Measurements from ENCODE around the gene MC1R.
"Not testable (repeated sequence)": the region's sequence is repeated elsewhere in the genome, so short reads cannot be mapped to it uniquely, and the experiment has no call there.

MC1R gene

DNA sequence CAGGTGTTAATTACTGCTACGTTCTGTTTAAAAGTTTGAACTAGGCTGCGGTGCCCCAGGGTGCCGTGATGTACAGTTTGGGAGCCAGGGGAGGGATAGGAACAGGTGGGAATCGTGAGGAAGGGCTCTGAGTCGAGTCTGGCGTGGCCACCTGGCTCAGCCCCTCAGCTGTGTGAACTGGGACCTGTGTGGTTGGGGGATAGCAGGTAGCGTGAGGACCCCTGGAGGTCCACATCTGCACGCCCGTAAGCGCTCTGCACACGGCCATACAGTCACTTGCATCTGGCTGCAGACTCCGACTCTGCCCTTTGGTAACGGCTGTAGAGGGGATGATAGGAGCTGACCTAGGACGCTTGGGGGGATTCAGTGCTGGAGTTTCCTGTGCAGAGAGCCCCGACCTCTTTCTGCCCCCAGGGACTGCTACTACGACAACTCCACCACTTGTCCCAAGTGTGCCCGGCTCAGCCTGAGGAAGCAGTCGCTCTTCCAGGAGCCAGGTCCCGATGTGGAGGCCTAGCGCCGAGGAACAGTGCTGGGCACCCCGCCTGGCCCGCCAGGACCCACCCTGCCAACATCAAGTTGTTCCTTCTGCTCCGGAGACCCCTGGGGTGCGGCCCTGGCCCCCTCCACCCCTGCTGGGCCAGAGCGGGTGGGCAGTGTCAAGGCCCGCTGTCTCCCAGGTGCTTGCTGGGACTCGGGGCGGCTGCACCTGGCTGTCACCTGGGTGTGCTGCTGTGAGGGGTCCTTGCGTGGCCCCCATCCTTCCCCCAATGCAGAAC lies 47.0 kb downstream of the MC1R start:
- no peak for DNase-seq

DNA sequence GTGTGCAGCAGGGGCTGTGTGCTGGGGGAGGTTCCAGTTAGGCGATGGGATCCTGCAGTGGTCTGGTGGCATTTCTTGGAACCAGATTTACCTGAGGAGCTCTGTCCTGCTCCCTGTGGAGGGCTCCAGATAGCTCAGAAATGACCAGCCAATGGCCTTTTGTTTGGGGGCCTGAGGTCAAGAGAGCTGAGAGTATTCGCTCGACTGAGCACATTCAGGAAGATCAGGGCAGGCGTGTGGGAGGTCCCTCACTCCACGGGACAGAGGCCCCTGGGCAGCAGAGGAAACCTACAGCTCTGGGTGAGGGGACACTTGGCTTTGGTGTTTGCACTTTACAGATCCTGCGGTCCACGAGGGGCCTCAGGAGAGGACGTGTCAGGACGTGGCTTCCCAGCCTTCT lies 48.1 kb downstream of the MC1R start:
- DNase-seq, result no peak

DNA sequence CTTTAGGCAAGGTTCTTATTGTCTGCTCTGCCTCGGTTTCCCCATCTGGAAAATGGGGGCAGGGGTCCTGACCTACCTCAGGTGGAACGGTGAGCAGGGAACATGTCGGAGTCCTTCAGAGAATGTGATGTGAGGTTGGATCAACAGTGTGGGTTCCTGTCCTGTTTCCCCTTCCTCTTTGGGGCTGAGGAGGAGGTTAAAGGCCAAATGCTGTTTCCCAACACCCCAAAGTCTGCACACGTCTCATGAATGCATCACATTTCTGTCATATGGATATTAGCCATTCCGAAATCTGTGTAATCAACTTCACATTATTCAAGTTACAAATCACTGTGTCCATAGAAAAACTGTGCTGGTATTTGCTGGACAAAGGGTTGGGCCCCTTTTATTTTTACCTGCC lies 48.8 kb downstream of the MC1R start:
- DNase-seq, result peak; percentile 84

DNA sequence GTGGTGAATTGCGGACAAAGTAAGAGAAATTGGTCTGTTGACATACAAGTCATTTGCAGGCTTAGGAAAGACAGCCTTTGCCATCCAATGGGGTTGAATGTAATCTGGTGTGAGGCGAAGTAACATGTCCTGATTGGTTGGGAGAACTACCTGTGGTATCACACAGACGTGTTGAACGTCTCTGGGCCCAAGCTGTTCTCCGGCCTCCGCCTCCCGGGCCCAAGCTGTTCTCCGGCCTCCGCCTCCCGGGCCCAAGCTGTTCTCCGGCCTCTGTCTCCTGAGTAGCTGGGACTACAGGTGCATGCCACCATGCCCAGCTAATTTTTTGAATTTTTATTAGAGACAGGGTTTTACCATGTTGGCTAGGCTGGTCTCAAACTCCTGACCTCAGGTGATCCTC lies 49.4 kb downstream of the MC1R start:
- not testable (repeated sequence) for DNase-seq

DNA sequence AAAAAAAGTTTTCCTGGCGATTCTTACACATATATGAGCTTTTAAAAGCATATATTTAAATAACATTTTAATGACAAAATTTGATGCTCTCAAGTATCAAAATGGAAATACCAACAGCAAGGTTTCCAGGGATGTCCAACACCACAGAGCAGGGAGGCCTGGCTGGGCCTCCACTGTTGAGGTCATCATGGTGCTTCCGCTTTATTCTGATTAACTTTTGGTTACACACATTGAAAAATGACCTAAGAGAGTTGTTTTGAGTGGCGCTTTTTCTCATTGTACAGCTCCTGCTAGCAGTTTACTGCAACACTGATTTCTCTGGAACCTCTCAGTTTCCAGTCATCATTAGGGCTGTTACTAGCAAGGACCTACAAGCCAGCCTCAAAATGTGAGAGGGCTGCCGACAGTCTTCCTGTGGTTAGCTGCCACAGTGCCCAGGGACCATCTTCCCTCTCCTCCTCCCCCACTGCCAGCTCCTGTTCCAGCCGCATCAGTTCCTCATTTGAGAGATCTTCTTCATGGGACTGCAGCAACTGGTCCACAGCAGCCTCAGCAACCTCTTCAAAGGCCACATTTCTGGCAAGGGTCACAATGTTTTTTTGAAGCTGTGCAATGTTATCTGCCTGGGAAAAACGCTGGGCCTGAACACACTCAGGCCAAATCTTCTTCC lies 51.2 kb downstream of the MC1R start:
- DNase-seq, result peak; percentile 62

Measured in inflammatory macrophage treated with lipopolysaccharide for 4 hours (primary cell).